ENCODE data around the gene PDE9A.

- TF ChIP-seq CTCF (IDR thresholded peaks at IDR 0.05 in 8 of 11, conservative IDR thresholded peaks at IDR 0.05 in 3 of 11) (no peak), POLR2A (IDR thresholded peaks at IDR 0.05) (no peak)
Observed at GRCh38 chr21:42649122-42650032, 4.0 kb upstream of the PDE9A start.

Measured in spleen (tissue), 7 donors.